T1000 (cell line): ENCODE measurements around the gene TRAPPC11.
"Not testable (repeated sequence)": the region's sequence is repeated elsewhere in the genome, so short reads cannot be mapped to it uniquely, and the experiment has no call there.

Source experiments
- DNase-seq: peaks from one replicate; lab custom pipeline; 2025; ENCODE audit warnings: mixed read lengths; lab: John Stamatoyannopoulos, UW

The TRAPPC11 gene

DNA sequence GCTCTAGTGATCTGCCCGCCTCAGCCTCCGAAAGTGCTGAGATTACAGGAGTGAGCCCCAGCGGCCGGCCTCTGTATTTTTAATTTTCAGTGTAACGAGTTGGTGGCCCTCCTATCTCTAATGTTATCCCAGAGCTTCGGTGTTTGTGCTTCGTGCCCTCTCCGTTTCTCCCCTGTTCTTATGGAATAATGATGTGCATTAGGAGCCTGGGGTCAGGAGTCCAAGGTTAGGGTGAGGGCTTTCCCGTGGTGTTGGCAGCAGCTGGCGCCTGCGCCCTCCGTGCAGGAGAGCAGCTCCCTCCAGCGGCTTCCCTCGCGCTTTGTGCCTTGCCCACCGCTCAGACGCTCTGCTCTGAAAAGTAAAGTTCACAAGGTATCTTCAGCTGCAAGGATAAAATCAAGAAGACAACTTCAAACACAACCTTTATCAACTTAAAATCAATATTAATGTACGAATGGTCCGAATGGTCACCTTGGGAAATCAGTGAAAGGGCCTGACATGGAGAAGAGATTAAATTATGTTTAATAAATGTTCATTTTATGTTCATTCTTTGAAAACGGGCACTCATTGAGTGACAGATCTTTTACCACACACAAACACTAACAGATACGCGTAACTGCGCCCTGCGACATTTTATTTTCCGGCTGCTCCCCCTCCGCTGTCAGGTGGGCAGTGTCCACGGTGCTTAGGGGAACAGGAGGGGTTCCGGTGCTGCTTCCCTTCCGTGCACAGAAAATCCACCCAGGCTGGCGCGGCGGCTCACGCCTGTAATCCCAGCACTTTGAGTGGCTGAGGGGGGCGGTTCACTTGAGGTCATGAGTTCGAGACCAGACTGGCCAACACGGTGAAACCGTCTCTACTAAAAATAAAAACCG, 62.4 kb downstream of the TRAPPC11 start:
- DNase-seq: no peak

DNA sequence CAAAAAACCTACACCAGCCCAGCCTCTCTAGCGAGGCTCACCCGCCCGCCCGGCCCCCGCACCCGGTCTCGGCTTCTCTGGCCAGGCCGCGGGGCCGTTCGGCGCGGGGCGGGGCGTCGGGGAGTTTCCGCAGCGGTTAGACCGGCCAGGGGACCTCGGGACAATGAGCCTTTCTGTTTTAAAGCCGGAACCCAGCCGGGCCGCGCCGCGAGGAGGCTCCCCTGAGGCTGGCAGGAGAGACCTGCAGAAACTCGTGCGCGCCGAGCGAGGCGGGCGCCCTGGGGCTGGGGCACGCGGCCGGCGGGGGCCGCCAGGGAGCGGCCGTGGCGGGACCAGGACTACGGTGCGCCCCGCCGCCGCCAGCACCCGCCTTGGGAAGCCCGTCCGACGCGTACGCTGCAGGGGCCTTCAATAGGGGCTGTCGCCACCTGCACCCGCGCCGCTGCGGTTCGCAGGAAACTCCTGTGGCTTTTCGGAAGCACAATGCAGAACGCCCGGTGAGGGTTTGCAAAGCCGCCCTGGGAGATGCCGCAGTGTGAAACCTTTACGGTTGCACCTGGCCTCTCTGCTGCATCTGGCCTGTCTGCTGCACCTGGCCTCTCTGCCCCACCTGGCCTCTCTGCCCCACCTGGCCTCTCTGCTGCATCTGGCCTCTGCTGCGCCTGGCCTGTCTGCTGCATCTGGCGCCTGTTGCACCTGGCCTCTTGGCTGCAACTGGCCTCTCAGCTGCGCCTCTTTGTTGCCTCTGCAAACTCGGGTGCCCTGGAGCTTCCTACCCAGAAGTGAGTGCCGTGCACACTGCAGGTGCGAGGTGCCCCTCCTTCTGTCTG, 63.9 kb downstream of the TRAPPC11 start:
- DNase-seq: no peak

DNA sequence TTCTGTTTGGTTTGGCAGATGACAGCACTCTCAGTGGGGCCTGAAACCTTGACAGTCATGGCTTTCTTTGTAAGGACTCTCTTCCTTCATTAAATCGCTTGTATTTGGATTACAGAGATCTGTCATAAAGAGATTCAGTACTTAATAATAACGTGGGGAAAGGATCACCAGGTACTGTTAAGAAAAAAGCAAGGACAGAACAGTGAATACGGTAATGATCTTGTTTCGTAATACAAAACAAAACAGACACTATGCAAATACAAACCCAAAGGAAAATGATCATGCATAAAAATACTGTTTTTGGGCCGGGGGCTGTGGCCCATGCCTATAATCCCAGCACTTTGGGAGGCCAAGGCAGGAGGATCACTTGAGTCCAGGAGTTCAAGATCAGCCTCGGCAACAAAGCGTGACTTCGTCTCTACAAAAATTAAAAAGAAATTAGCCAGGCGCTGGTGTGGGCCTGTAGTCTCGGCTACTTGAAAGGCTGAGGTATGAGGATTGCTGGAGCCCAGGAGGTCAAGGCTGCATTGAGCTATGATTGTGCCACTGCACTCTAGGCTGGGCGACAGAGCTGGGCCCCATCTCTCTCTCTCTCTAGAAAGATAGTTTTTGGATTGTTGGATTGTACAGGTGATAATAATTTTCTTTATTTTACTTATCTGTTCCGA, 64.6 kb downstream of the TRAPPC11 start:
- no peak for DNase-seq

DNA sequence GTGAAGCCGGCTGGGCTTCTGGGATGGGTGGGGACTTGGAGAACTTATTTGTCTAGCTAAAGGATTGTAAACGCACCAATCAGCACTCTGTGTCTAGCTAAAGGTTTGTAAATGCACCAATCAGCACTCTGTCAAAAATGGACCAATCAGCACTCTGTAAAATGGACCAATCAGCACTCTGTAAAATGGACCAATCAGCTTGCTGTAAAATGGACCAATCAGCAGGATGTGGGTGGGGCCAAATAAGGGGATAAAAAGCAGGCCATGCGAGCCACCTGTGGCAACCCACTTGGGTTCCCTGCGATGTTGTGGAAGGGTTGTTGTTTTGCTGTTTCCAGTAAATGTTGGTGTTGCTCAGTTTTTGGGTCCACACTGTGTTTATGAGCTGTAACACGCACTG, 66.5 kb downstream of the TRAPPC11 start:
- DNase-seq: not testable (repeated sequence)

DNA sequence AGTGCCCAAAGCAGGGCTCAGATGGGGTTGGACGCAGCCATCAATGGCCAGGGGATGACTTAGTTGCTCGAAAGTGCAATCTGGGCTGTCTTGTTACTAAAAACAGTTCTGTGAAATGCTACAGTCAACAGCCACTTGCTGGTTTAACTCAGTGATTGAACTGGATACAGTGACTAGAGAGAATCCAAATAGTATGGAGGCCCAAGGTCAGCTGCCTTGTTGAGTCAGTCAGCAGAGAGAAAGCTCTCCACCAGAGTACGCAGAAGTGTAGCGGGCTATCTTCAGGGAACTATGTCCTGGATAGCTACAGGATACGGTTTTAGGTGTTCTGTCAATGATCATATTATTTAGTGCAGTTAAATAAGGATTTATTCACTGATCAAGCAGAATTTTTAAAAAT, 68.4 kb downstream of the TRAPPC11 start:
- DNase-seq: no peak

DNA sequence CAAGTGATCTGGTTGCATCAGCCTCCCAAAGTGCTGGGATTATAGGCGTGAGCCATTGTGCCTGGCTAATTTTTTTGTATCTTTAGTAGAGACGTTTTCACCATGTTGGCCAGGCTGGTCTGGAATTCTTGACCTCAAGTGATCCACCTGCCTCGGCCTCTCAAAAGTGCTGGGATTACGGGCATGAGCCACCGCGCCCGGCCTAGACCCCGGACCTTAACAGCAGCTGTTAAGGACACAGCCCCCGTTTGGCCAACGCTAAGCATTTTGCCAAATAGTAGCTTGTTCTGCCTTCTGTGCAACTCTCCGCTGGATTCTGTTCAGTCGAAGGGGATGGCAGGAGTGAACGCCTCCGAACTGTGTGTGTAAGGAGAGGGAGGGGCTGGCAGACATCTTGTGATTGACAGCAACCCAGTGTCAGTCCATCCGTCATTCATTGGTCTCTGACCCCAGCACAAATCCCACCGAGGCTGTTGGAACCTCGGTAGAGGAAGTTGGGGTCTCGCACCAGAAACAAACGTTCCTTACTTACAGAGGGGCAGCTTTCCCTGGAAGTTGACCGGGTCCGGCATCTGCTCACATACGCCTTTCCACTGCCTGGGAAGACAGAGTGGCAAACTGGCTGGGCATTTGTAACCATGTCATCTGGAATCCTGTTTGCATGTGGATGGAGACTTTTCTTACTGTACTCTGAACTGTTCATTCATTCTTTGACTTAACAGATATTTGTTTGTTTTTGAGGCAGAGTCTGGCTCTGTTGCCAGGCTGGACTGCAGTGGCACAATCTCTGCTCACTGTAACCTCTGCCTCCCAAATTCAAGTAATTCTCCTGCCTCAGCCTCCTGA, 69.4 kb downstream of the TRAPPC11 start:
- DNase-seq: no peak

DNA sequence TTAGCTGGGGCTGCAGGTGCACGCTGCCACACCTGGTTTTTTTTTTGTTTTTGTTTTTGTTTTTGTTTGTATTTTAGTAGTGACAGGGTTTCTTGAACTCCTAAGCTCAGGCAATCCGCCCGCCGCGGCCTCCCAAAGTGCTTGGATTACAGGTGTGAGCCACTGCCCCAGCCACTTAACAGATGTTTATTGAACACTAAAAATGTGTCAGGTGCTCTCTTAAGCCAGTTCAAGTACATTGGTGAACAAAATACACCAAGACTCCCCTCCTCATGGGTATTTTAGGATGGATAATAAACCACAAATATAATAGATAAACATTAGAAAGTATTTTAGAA, 69.9 kb downstream of the TRAPPC11 start:
- no peak for DNase-seq

DNA sequence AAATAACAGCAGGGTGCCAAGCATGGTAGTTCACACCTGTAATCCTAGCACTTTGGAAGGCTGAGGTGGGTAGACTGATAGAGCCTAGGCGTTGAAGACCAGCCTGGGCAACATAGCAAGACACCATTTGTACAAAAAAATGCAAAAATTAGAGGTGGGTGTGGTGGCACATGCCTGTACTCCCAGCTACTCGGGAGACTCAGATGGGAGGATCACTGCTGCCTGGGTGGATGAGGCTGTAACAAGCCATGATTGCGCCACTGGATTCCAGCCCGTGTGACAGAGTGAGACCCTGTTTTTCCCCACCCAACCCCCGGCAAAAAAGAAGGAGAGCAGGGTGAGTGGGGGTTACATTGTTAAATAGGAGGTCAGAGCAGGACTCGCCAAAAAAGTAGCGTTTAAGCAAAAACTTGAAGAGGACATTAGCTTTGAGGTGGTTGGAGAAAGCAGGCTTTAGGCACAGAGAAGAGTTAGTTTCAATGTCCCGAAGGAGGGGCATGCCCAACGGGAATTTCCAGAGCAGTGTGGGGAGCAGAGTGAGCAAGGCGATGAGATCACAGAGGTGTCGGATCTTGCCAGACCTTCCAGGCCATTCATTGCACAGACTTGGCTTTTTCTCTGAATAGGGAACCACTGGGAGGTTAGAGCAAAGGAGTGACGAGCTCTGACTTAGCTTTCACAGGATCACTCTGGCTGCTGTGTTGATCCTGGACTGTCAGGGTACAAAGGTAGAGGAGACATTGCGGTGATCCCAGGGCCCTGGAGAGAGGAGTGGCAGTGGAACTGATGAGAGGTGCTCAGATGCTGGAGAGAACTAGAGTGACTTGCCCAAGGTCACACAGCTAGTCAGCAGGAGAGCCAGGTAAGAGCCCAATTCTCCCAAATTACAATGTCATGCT, 70.6 kb downstream of the TRAPPC11 start:
- DNase-seq: peak; percentile 10

DNA sequence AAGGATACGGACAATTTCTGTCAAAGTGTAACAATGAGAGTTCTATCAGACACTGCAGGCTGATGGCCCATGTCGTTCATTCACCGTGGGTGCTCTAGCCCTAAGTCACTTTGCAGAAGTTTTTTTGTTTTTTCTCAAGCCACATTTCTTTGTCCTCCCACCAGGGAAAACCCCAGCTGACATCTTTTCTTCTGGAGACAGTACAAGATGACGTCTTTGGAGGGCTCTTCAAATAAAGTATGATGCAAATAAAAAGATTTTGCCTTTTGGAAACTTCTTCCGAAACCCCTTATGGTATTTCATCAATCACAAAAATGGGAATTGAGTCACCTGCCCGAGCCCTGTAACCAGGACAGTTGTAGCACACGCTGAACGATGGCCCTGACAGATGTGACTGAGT, 73.2 kb downstream of the TRAPPC11 start:
- DNase-seq: no peak

DNA sequence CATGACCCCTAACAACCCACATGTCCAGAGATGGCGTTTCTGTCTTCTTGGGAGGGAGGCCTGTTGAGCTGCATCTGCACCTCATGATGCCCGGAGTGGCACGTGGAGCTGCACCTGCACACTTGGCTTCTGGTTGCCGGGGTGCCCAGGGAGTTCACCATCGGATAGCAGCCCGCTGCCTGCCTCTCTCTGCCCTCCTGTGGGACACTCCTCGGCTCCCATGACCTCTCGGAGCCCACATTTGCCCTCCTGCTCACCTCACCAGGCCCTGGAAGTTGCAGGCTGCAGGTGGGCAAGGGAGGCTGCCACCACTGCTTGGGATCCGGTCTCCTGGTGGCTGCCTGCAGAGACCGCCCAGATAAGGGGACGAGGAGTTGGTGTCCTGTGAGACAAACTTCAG, 74.1 kb downstream of the TRAPPC11 start:
- no peak for DNase-seq

DNA sequence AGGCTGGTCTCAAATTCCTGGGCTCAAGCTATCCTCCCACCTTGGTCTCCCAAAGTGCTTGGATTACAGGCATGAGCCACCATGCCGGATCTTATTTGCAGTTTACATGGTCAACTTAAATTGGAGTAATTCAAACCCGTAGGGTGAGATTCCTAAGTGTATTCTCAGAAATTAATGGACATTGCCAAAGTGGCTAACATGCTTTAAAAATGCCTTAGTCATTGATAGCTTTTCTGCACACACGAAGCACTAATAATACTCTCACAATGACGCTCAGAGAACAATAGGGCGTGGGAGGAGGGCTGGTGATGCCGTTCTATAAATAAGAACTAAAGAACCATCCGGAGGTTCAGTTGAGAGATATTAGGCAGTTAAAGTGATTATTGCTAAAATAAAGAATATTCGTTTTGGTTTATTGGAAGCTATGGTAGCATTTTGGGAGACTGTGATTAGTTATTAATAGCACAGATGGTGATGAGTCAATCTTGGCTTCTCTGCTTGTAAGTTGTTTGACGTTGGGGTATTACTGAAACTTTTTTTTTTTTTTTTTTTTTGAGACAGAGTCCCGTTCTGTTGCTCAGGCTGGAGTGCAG, 79.1 kb downstream of the TRAPPC11 start:
- no peak for DNase-seq

DNA sequence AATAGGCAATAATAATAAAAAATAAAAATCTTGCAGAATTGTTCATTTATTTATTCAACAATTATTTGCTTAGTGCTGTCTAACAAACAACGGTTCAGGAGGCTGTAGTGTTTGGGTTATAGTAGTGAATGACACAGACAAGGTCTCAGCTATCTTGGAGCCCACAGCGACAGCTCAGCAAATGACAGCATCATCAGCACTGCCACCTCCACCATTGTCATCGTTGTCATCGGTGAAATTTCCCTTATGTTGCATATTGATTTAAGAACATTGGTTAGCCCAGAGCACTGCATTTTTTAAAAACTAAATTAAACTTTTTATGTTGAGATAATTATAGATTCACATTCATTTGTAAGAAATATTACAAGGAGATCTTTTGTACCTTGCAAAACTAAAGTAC, 79.9 kb downstream of the TRAPPC11 start:
- no peak for DNase-seq

DNA sequence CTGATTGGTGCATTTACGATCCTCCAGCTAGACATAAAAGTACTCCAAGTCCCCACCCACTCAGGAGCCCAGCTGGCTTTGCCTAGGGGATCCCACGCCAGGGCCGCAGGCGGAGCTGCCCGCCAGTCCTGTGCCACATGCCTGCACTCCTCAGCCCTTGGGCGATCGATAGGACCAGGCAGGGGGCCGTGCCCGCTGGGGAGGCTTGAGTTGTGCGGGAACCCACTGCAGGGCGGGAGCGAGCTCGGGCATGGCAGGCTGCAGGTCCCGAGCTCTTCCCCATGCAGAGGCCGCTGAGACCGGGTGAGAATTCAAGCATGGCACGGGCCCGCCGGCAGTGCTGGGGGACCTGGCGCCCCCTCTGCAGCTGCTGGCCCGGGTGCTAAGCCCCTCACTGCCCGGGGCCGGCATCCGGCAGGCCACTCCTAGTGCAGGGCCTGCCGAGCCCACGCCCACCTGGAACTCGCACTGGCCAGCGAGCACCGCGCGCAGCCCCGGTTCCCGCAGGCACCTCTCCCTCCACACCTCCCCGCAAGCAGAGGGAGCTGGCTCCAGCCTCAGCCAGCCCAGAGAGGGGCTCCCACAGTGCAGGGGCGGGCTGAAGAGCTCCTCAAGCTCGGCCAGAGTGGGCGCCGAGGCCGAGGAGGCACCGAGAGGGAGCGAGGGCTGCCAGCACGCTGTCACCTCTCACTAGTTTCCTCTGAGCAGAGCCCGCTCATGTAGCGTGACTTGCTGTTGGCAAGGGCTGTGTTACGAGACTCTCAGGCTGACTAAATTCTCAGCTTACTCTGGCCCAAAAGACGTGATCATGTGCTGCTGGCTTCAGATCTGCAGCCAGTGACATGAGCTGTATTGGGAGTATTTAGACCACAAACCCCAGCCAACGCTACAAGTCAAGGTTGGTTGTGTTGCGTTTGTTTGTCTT, 87.5 kb downstream of the TRAPPC11 start:
- no peak for DNase-seq

DNA sequence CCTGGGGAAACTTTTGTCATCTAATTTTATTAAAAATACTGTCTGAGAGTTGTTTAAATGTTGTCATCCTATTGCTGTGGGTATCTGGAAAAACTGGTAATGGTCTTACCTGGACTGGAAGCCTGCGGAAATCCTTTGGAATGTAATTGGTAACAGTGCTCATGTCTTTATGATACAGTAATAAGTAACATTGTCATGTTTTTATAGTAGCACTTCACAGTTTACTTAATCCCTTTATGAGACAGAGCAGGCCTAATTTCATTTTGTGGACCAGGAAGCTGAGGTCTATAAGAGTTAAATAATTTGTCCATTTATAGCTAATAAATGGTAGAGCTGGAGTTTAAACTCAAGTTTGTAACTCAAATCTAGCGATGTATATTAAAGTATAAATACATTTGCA, 88.3 kb downstream of the TRAPPC11 start:
- no peak for DNase-seq

DNA sequence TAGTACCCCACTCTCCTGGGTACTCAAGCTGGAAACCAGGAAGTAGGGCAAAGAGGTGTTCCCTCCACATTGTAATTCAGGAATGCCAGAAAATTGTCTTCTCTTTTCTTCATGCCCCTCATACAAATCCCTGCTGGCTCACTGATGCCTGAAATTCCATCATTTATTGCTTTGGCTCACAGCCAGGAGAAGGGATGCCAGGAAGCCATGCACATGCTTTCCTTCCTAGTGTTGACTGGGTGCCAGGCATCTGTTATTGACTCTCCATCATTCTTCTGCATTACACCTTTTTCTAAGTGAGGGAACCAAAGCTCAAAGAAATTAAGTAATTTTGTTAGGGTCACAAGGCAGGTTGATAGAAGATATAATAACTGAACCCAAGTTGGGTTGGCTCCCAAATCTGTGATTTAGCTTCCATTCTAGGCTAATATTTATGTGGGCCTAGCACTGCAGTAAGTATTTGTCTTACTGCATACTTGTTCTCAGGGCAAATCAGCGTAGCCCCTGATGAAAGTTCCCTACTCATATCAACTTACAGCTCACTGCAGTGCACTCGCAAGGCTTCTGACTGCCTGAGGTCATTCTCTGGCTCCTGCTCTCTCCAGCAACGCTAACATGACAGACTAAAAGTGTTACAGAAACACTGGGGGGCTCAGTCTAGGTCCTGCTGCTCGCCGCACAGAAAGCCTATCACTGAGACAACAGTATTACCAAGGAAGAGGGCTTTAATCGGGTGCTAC, 89.0 kb downstream of the TRAPPC11 start:
- peak; percentile 27 for DNase-seq

DNA sequence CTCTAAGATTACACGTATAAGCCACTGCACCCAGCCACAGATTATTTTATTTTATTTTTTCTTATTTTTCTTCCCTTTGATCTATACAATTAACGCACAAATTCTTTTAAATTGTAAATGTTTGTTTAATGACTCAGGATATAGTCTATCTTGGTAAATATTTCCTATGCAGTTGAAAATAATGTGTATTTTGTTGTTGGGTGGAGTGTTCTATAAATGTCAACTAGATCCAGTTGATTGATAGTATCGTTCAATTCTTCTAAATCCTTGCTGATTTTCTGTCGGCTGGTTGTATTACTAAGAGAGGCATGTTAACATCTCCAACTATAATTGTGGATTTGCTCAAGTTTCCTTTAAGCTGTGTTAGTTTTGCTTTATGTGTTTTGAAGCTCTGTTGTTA, 92.0 kb downstream of the TRAPPC11 start:
- no peak for DNase-seq

DNA sequence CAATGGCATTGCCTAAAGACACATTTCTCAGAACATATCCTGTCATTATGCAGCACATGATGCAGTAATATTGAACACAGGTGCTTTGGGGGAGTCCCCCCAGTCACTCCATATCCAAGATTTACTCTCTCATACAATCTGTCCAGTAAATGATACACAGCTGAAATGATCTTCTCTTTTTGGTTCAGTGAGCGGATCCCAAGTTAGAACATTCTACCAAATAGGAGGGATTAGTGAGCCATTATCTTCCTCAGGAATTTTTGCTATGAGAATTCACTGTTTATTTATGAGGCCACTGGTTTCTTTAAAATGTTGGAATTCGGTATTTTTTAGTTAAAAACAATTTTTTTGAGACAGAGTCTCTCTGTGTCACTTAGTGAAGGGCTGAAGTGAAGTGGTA, 96.5 kb downstream of the TRAPPC11 start:
- DNase-seq: no peak

DNA sequence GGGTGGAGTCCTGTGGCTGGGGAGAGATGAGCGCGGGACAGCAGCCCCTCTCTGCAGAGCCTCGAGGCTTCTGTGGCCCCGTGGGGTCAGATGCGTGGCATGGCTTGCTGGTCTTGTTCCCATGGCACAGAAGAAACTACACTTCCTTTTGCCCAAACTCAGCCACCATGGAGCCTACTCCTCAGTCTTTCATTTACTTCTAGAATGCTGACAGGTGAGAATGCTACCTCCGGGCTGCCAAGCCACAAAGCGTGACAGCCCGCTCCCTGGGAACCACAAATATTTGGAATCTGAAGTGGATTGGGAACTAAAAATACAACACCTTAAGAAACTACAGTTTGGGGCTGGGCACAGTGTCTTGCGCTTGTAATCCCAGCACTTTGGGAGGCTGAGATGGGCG, 98.0 kb downstream of the TRAPPC11 start:
- no peak for DNase-seq
